Stimulated activated CD8-positive, alpha-beta memory T cell treated with anti-CD3 and anti-CD28 coated beads, Interleukin-12 subunit alpha, Interleukin-12 subunit beta, amount 100 ng/mL, for 24 hours (primary cell): ENCODE results near the gene WWC1.

Experiments
- DNase-seq: peaks from one replicate; pipeline ENCODE4 v3.0.0-alpha.2; 2020; ENCODE audit errors: extremely low read depth

The WWC1 gene

GRCh38 chr5:168486136-168486879 lies 194.9 kb downstream of the WWC1 start, which contains the start of gene RARS1:
TSS of gene RARS1 (plus strand) at chr5:168486471. CDS start at chr5:168486499, 28 bp downstream.
- peak; percentile 73 for DNase-seq

- no peak for DNase-seq
Measured at GRCh38 chr5:168489059-168489458, 197.6 kb downstream of the WWC1 start.

DNA sequence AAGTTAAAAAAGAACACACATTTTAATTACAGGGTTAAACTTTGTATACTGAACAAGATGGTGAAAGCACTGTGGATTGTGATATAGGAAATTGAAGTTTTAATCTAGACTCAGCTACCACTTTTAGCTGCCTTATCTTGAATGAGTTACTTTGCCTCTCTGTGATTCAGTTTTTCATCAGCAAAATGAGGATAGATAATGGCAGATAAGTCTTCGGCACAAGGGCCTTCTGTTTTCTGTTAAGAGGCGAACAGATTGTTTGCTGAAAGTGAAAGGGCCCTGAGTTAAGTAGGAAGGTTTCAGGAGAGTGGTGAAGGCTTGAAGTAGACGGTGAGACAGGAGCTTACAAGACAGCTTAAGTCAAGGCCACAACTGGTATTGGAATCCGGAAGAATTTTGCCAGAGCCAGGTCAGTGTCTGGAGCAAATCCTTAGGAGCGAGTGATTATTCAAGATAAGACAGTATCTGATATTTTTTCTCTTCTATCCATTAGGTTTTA lies 202.7 kb downstream of the WWC1 start:
- DNase-seq: no peak

- DNase-seq: no peak
Measured at GRCh38 chr5:168502563-168503237, 211.3 kb downstream of the WWC1 start.

DNA sequence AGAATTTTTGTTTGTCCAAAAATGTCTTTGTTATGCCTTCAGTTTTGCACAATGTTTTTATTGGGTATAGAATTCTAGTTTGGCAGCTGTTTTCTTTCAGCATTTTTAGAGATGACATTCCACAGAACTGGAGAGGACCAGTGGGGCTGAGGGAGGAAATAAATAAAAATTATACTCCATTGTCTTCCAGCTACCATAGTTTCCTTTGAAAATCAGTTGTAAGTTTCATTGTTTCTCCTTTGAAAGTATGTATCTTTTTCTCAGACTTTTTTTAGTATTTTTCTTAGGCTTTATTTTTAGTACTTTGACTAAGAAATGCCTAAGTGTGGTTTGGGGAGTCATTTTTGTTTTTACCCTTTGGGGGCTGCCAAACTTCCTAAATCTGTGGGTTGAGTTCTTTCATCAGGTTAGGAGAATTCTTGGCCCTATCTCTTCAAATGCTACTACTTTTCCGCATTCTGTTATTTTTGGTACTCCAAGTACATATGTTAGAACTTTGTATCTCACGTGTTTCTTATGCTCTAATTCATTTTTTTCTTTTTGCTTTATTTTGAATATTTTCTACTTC lies 222.5 kb downstream of the WWC1 start:
- DNase-seq: no peak
